Neural cell (in vitro differentiated cells): Measurements from ENCODE around the gene COMMD2. TPM values are rescaled to one million over a fixed set of nuclear protein-coding genes. Genes with fewer than 3 reads are reported as not detected.

Experiments used
- H2AFZ ChIP-seq: fragments of 200-600, 300-800 bp; sonication (generic), shearing (Covaris generic); 2 replicates; pipeline ENCODE4 v1.6.0; 2014; ENCODE audit warnings: low read depth, mild to moderate bottlenecking, antibody characterized with exemption, low read length, moderate library complexity
- H3F3A ChIP-seq: fragments of 200-600 bp; shearing (Covaris generic); 2 replicates; pipeline ENCODE4 v1.6.1; 2016; ENCODE audit warnings: mild to moderate bottlenecking, moderate library complexity, mixed read lengths, antibody characterized with exemption, low read length; ENCODE audit not compliant: insufficient read depth, poor library complexity, severe bottlenecking
- H3K27ac ChIP-seq: fragments of 200-600, 300-800 bp; sonication (generic), shearing (Covaris generic); 2 replicates; pipeline ENCODE4 v1.5.1; 2014; ENCODE audit warnings: mild to moderate bottlenecking, low read length, moderate library complexity
- H3K27me3 ChIP-seq: fragments of 300-800, 200-600 bp; sonication (generic), shearing (Covaris generic); 2 replicates; pipeline ENCODE4 v1.6.0; 2014; ENCODE audit warnings: mild to moderate bottlenecking, low read depth, low read length, moderate library complexity; ENCODE audit not compliant: insufficient read depth
- H3K36me3 ChIP-seq: fragments of 300-800, 200-600 bp; sonication (generic), shearing (Covaris generic); 2 replicates; pipeline ENCODE4 v1.5.1; 2014; ENCODE audit warnings: mild to moderate bottlenecking, antibody characterized with exemption, low read length, moderate library complexity; ENCODE audit not compliant: insufficient read depth
- H3K4me2 ChIP-seq: fragments of 300-800, 200-600 bp; sonication (generic), shearing (Covaris generic); 2 replicates; pipeline ENCODE4 v1.6.0; 2014; ENCODE audit warnings: mild to moderate bottlenecking, low read length
- H3K4me3 ChIP-seq: fragments of 300-800, 200-600 bp; sonication (generic), shearing (Covaris generic); 2 replicates; pipeline ENCODE4 v1.5.1; 2014; ENCODE audit warnings: mild to moderate bottlenecking, low read length, moderate library complexity
- H3K79me2 ChIP-seq: fragments of 200-600 bp; shearing (Covaris generic); replicated peaks from 2 replicates; pipeline ENCODE4 v1.6.0; 2014; ENCODE audit warnings: mild to moderate bottlenecking, low read length, moderate library complexity; ENCODE audit not compliant: insufficient read depth
- H3K9ac ChIP-seq: fragments of 300-800, 200-600 bp; sonication (generic), shearing (Covaris generic); 2 replicates; pipeline ENCODE4 v1.6.1; 2016; ENCODE audit warnings: mild to moderate bottlenecking, low read length, mixed read lengths
- H3K9me2 ChIP-seq: fragments of 200-600 bp; shearing (Covaris generic); 2 replicates; pipeline ENCODE4 v1.6.1; 2016; ENCODE audit warnings: mild to moderate bottlenecking, low read length, mixed read lengths; ENCODE audit not compliant: insufficient read depth
- H3K9me3 ChIP-seq: fragments of 200-600, 300-800 bp; sonication (generic), shearing (Covaris generic); 2 replicates; pipeline ENCODE4 v1.6.1; 2016; ENCODE audit warnings: mild to moderate bottlenecking, mixed run types, low read length, moderate library complexity, mixed read lengths
- H4K20me1 ChIP-seq: fragments of 200-600 bp; shearing (Covaris generic); 2 replicates; pipeline ENCODE4 v1.6.1; 2016; ENCODE audit warnings: mild to moderate bottlenecking, mixed run types; ENCODE audit not compliant: insufficient read depth
- CTCF ChIP-seq: fragments of 450-650 bp; IDR thresholded peaks from 2 replicates; pipeline ENCODE4 v1.5.1; 2014; ENCODE audit warnings: antibody characterized with exemption, mild to moderate bottlenecking, moderate library complexity; ENCODE audit not compliant: poor library complexity, severe bottlenecking
- EP300 ChIP-seq: fragments of 450-650 bp; conservative IDR thresholded peaks from 2 replicates; pipeline ENCODE4 v1.6.1; 2014; ENCODE audit warnings: antibody characterized with exemption, mild to moderate bottlenecking, moderate library complexity; ENCODE audit not compliant: poor library complexity, severe bottlenecking
- EZH2 ChIP-seq: fragments of 200-600, 300-800 bp; shearing (Covaris generic), sonication (generic); IDR thresholded peaks from 2 replicates; pipeline ENCODE4 v1.6.1; 2014; ENCODE audit warnings: antibody characterized with exemption, low read length, borderline replicate concordance, mild to moderate bottlenecking; ENCODE audit not compliant: insufficient read depth, poor library complexity, severe bottlenecking
- MXI1 ChIP-seq: fragments of 450-650 bp; conservative IDR thresholded peaks from 2 replicates; pipeline ENCODE4 v1.6.1; 2014; ENCODE audit warnings: antibody characterized with exemption, mild to moderate bottlenecking; ENCODE audit not compliant: poor library complexity, severe bottlenecking
- POLR2AphosphoS5 ChIP-seq: IDR thresholded peaks from 2 replicates; pipeline ENCODE4 v1.6.1; 2012
- RAD21 ChIP-seq: fragments of 450-650 bp; conservative IDR thresholded peaks from 2 replicates; pipeline ENCODE4 v1.6.1; 2014; ENCODE audit warnings: antibody characterized with exemption, mild to moderate bottlenecking, moderate library complexity
- SMC3 ChIP-seq: fragments of 450-650 bp; conservative IDR thresholded peaks from 2 replicates; pipeline ENCODE4 v1.6.1; 2014; ENCODE audit warnings: antibody characterized with exemption, mild to moderate bottlenecking, moderate library complexity; ENCODE audit not compliant: poor library complexity
- TAF1 ChIP-seq: IDR thresholded peaks from 2 replicates; pipeline ENCODE4 v1.6.1; 2012; ENCODE audit warnings: low read depth
- polyA plus RNA-seq: library from polyadenylated mRNA; depleted of rRNA; stranded (reverse); fragments of >200 nt; gene quantifications from 2 replicates; pipeline ENCODE4 v1.2.3, GENCODE V29; 2014
- TF ChIP-seq, protein P1 (sequence below): IDR thresholded peaks from 2 replicates; pipeline ENCODE4 v1.6.1; 2012; ENCODE audit warnings: borderline replicate concordance

The COMMD2 gene
- polyA plus RNA-seq, 1 donor from 2014 or later: 126 TPM

DNA sequence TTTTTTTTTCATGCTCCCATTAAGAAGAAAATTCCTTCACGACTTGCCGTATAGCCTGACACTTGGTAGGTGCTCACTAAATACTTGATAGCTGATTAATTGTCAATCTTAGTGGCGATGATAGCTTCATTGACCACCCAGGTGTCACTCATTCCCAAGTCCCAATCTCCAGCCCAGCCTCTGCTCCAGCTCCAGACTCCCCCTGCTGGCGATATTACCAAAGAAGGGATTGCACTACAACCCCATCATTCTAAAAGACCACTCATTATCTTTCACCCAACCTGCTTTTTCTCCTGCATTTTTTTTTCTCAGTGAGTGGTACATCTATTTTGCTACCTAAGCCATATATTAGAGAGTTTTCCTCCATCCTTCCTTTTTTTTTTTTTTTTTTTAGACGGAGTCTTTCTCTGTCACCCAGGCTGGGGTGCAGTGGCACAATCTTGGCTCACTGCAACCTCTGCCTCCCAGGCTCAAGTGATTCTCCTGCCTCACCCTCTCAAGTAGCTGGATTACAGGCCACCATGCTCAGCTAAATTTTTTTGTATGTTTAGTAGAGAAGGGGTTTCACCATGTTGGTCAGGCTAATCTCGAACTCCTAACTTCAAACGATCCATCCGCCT lies 19.5 kb upstream of the COMMD2 start:
- Histone ChIP-seq H3K9me3 (no peaks in the 10 kb centered on the region), H3K36me3 (no peaks in the 10 kb centered on the region), H3F3A (no peaks in the 10 kb centered on the region), H3K27me3 (no peaks in the 10 kb centered on the region), H3K27ac (no peak overlapping the region), H3K4me2 (no peak overlapping the region), H3K79me2 (no peaks in the 10 kb centered on the region), H3K4me3 (no peak overlapping the region), H3K9me2 (no peaks in the 10 kb centered on the region), H4K20me1 (no peaks in the 10 kb centered on the region), H3K9ac (no peak overlapping the region), H2AFZ (no peak overlapping the region)
- TF ChIP-seq EP300 (no peak), EZH2 (no peak), CTCF (peak; percentile 48), SMC3 (peak; percentile 18)

DNA sequence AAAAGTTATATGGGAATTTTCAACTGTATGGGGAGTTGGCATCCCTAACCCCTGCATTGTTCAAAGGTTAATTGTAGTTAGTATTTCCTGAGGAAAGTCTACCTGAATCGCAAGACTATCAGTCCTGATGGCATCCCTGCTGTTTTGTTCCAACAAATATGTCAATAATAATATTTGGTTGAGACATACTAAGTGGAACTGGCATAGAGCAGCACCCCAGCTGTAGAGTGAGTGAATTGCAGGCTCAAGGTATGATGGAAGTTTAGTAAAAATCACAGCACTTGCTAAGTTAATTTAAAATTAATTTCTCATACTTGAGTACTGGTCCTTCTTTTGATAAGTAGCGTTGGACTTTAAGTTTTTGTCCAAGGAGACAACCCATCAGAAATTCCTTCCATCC lies 18.0 kb upstream of the COMMD2 start:
- no peak overlapping the region for H3K4me2 ChIP-seq
- H3K4me3 ChIP-seq: no peak overlapping the region
- H3K36me3 ChIP-seq: no peaks in the 10 kb centered on the region
- H3K9ac ChIP-seq: no peak overlapping the region
- TF ChIP-seq EP300 (no peak), POLR2AphosphoS5 (no peak), TAF1 (no peak), MXI1 (no peak), RAD21 (no peak), CTCF (no peak), SMC3 (no peak), EZH2 (no peak)
- TF ChIP-seq, protein P1, sequence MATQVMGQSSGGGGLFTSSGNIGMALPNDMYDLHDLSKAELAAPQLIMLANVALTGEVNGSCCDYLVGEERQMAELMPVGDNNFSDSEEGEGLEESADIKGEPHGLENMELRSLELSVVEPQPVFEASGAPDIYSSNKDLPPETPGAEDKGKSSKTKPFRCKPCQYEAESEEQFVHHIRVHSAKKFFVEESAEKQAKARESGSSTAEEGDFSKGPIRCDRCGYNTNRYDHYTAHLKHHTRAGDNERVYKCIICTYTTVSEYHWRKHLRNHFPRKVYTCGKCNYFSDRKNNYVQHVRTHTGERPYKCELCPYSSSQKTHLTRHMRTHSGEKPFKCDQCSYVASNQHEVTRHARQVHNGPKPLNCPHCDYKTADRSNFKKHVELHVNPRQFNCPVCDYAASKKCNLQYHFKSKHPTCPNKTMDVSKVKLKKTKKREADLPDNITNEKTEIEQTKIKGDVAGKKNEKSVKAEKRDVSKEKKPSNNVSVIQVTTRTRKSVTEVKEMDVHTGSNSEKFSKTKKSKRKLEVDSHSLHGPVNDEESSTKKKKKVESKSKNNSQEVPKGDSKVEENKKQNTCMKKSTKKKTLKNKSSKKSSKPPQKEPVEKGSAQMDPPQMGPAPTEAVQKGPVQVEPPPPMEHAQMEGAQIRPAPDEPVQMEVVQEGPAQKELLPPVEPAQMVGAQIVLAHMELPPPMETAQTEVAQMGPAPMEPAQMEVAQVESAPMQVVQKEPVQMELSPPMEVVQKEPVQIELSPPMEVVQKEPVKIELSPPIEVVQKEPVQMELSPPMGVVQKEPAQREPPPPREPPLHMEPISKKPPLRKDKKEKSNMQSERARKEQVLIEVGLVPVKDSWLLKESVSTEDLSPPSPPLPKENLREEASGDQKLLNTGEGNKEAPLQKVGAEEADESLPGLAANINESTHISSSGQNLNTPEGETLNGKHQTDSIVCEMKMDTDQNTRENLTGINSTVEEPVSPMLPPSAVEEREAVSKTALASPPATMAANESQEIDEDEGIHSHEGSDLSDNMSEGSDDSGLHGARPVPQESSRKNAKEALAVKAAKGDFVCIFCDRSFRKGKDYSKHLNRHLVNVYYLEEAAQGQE: no peak
- no peak overlapping the region for H2AFZ ChIP-seq
- H3K9me3 ChIP-seq: no peaks in the 10 kb centered on the region
- no peaks in the 10 kb centered on the region for H3K9me2 ChIP-seq
- H4K20me1 ChIP-seq: no peaks in the 10 kb centered on the region
- no peaks in the 10 kb centered on the region for H3F3A ChIP-seq
- H3K27ac ChIP-seq: no peak overlapping the region
- H3K27me3 ChIP-seq: no peaks in the 10 kb centered on the region
- no peaks in the 10 kb centered on the region for H3K79me2 ChIP-seq
